GM21529 (cell line): ENCODE measurements around the gene JAKMIP2.

Source experiments
- ATAC-seq: cut with Tn5 transposase; IDR thresholded peaks from one replicate; pipeline ENCODE4 v1.9.1; 2021; ENCODE audit not compliant: unreplicated experiment

Gene JAKMIP2

DNA sequence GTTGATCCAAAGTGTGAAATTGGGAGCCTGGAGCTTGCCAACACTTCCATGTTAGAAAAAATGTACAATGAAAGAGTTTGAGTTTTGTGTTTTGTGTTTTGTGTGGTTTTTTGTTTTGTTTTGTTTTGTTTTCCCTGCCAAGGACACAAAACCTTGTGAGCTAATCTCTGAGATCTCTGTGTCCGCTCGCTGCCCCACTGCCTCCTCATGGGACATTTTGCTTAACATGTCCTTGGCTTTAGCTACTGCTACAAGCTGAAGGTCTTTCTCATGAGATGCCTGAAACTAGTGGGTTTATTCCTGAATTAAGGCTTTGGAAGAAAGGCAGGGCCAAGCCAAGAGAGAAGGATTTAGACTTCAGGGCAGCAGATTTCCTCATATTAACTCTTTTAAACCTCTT, 7.3 kb upstream of the JAKMIP2 start:
- no peak for ATAC-seq

DNA sequence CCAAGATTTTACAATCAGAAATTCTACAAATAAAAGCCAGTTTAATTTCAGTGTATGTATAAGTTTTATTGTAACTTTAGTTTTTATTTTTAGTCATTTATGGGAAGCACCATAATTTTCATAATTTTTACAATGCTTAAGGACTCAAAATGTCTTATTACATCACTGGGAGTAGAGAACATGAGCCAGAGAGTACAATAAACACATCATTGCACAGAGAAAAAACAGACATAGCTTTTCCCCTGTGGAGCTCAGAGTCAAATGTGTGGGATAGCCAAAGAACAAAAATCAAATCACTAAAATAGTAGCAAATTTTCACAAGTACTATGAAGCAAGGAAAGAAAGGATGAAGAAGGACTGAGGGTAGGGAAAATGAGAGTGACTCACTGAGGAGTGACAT, 5.5 kb upstream of the JAKMIP2 start:
- ATAC-seq: no peak

- no peak for ATAC-seq
Measured at GRCh38 chr5:147786142-147786541, 3.6 kb upstream of the JAKMIP2 start.

DNA sequence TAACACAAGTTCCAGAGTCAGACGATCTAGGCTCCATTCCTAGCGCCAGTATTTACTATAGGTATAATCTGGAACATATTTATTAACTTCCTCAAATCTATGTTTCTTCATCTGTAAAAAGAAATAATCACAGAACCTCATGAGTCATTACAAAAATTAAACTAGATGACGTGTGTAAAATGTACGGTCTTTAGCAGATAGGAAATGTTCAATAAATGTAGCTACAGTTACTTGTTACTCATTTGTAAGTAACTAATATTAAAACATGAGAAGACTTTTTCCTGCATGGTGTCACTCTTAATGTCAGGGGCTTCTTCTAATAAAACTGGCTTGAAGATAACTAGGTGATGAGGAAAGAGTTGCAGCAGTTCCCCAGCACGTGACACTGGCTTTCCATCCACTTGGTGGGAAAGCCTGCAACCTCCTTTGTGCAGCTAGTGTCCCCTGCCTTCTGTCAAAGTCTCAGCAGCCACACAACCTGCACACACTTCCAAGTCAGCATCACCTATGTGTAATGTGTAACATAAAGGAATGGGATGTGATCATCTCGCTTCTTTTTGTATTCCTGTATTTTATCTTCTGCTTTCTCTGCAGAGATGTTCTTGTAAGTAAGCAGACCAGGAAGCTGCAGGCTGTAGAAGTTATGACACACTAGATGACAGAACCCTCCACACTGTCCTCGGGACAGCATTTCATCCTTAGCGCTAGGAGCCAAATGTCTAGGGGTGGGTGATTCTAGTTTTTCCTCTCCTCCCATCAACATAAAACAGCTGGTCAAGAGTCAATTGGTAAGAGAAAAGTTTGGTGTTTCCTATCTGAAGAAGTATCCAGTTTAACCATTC, 1.8 kb upstream of the JAKMIP2 start:
- ATAC-seq: no peak

GRCh38 chr5:147780924-147781573, 1.5 kb downstream of the JAKMIP2 start:
- ATAC-seq: no peak

DNA sequence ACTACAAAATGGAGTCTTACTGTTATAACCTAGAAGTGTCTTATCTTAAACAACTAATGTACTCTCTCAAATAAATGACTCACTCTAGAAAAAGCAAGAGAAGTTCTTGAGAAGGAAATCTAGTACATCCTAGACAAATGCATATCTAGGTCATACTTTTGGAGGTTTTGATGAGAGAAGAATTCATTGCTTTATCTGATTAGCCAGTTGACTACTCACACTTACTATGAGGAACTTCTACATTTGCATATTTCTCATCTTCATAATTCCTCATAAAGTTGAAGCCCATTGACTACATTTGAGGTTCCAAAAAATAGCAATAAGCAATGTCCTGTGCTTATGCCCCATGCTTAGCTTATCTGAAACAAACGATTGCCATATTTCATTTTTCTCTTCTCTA, 2.8 kb downstream of the JAKMIP2 start:
- ATAC-seq: no peak

GRCh38 chr5:147776989-147777388, 5.5 kb downstream of the JAKMIP2 start:
- ATAC-seq: no peak

DNA sequence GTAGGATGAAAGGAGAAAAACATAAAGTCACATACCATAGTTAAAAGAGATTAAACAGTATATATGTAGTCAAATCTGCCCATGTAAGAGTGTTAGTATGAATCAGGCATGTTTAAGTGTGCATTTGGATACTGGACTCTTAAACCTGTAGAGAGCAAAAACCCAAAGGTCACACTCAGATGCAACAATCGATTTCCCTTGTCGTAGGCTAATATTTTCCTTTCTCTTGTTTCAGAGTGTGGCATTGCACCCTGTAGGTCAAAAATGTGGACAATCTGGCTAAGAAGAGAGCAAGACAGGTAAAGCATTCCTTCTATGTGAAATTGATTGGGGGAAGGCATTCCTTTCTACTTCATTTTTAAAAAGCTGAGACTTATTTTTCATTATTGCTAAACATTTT, 8.9 kb downstream of the JAKMIP2 start:
- no peak for ATAC-seq

DNA sequence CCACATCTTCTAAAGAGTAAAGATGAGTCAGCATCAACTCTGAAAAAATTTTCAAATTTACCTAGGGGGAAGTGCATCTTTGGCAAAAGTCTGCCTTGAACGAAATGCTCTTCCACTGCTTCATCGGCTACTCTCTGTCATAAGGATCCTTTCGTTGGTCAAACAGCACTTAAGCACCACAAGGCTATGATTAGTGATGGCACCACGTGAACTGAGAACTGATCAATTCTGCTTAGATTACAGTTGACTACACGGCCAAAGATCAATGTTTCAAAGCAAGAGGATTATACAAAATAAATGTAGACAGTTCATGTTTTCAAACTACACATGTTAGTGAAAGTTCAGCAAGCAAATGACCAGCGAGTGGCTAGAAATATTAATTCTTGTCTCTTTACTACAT, 9.4 kb downstream of the JAKMIP2 start:
- ATAC-seq: no peak

GRCh38 chr5:147767048-147767447, 15.5 kb downstream of the JAKMIP2 start:
- ATAC-seq: no peak

DNA sequence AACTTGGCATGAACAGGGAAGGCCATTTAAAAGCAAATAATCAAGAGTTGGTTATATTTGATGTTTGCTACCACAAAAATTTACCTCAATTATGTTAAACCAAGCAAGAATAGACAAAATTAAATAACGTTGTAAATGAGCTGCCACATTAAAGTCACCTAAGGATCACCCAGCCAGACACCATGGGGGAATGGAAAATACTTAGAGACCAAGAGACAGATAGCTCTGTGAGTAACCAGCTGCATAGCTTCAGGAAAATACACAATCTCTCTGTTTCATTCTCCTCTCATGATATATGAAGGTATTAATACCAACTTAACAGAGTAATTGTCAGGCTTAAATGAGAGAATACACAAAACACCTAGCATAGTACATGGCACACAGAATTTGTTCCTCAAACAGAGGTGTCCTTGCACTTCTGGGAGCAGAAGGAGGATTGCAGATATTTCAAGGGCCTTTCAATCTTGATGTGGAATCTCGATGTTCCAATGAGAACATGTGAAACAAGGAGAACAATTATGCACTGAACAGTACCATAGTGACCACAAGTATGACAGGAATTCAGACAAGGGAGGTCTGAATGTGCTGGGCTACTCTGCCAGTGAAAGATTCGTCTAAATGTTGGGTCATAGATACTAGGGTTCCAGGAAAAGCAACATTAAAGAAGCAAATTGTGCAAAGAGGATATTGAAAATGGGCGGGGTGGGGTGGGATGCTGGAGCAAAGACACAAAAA, 18.6 kb downstream of the JAKMIP2 start:
- ATAC-seq: no peak

GRCh38 chr5:147760086-147760875, 22.2 kb downstream of the JAKMIP2 start:
- no peak for ATAC-seq

DNA sequence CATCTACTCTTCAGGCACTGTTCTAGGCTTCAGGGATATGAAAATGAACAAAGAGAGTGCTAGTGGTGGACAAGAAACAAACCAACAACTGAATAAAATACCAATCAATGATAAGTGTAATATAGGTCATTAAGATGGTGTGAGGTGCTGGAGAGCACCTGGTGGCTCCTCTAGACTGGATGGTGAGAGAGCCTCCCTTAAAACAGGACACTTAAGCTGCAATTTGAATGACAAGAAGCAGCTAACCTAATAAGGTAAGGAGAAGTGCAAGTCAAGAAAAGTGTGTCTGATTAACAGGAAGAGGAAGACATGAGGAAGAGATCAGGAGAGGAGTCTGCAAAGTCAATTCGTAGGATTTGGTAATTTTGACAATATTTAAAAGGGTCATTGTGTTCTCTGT, 23.1 kb downstream of the JAKMIP2 start:
- ATAC-seq: no peak

DNA sequence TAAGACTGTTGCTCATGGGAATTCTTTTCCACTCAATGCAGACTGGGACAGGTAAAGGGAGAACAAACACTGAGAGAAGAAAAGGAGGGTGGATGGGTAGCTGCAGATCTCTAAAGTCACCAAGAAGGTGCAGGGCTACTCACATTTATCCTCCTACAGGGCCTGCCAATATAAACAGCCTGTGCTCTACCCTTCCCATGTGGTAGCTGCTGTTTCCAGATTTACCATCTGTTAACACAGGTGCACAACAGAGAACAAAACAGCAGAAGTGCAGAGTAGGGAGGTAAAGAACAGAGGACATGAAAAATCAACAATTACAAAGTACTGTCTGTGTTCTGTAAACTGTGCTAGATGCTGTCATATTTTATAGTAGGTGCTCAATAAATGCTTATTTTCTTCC, 26.0 kb downstream of the JAKMIP2 start:
- no peak for ATAC-seq

DNA sequence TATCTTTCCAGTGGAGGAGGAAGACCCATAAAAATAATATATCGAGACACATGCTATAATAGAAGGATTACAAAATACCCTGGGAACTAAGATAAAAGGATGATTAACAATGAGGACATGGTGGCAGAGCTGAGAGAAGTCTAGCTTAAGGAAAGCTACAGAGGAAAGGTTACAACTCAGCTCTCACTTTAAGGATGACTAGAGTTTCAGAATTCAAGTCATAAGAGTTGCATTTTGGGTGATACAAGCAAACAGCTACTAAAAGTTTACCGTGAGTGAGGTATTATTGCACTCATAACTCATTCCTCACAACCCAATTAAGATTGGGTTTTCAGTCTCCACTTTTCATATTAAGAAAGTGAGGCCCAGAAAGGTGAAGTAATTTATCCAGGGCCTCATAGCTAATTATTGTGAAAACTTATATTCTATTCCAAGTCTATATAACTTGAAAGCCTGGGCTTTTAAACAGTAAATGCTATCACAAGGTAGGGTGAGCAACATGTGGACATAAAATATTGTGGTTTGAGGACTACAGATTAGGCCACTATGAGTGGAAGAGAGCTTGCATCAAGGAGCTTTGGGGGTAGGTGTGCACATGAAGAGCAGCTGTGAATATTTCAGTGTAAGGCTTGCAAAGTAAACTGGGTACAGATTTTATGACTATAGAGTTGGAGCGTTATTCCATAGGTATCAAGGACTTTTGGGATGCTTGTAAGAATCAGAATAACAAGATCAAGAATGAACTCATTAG, 28.0 kb downstream of the JAKMIP2 start:
- no peak for ATAC-seq

GRCh38 chr5:147753765-147754164, 28.8 kb downstream of the JAKMIP2 start:
- ATAC-seq: no peak

DNA sequence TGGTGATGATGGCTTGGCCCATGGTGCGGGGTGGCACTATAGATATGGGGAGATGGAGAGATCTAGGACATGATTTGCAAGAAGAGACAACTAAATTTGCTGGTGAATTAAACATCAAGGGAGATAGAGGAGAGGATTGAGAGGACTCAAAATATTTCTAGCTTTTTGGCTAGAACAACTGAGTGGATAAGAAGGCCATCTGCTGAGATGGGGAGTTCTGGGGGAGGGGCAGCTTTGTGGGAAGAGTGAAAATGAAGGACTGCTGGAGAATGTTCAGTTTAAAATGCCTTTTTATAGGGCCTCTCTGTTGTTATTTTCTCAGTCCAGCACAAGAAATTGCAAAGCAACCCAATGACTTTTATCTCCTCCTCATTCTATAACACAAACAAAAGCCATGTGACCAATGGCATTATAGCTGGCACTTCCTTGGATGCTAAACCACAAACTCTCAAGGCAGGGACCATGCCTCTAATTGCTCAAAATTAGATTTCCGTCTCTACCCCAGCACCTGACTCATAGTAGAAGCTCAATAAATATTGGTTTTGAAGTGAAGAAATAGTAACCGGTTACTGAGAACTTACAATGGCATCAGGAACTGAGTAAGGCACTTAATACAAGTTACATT, 29.8 kb downstream of the JAKMIP2 start:
- ATAC-seq: no peak

DNA sequence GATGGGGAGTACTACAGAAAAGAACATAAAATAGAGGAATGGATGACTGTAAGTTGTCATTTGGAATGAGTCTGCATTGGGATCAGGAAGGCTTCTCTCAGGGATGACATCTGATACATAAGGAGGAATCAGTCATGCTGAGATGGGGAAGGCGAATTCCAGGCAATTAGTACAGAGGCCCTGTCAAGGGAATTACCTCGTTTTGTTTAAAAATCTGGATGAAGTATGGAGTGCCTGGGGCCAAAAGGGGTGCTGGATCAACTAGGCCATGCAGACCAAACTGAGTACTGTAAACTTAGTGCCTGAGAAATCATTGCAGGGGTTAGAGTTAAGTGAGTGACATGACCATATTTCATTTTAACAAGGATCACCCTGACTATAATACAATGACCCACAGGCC, 30.5 kb downstream of the JAKMIP2 start:
- ATAC-seq: no peak

GRCh38 chr5:147751156-147751830, 31.2 kb downstream of the JAKMIP2 start:
- no peak for ATAC-seq
